Fibroblast of skin of abdomen (primary cell): ENCODE measurements around the gene BIK.
A peak's percentile ranks its signal among the peaks of the same experiment; 100 is the strongest.
"Not testable (repeated sequence)": the region's sequence is repeated elsewhere in the genome, so short reads cannot be mapped to it uniquely, and the experiment has no call there.

ENCODE experiments used
- DNase-seq: peaks from one replicate; pipeline ENCODE4 v3.0.0-alpha.2; 2013

Gene BIK

GRCh38 chr22:43104950-43105349, 5.6 kb upstream of the BIK start:
- not testable (repeated sequence) for DNase-seq

DNA sequence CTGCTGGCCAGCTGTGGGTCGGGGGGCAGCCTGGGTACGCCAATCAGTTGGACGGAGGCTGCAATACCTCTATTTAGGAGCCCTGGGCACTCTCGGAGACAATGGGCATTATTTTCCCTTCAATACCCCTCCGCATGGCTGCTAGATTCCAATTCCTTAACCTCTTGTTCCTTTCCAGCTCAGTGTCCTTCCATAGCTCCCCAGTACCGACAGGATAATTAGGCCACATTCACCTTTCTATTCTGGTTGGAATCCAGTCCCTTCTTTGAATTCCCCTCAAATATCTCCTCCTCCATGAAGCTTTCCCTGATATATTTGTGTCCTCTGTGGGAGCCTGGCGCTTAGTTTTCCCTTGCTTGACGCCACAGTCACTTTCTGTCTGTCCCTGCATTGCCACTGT, 4.2 kb upstream of the BIK start:
- DNase-seq = no peak

GRCh38 chr22:43109511-43109910, 1.0 kb upstream of the BIK start:
- no peak for DNase-seq

GRCh38 chr22:43109921-43110443, 568 bp upstream of the BIK start:
- DNase-seq = no peak

DNA sequence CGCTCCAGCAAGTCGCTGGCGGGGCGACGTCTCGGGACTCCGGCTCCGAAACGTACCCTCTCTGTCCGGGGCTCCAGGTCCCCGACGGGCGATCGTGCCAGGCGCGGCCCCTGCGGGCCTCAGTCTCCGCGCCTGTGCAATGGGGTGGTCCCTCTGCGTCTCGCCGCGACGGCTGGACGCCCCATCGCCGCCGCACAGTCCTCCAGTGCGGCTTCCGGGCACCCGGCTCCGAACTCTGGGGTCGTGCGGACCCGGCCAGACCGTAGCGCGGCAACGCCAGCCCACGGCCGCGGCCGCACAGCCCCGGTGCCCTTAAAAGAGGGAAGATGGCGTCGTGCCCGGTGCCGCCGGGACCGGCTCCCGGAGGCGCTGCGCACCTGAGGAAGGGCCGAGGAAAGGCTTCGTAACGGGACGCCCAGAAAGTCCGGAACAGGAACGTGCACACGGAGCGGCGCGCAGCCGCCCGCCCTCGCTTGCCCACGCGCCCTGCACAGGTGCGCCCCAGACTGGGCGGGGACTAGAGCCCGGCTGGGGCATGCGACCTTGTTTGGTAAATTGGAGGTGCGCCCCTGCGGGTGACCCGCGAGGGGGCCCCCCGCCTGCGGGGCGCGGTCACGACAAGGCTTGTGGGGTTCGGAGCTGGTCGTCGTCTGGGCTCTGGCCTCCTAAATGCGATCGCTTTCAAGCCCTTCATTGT, 525 bp downstream of the BIK start:
- DNase-seq = no peak

- DNase-seq = no peak
Measured at GRCh38 chr22:43113526-43114251, 3.1 kb downstream of the BIK start.

GRCh38 chr22:43114958-43115357, 4.4 kb downstream of the BIK start:
- DNase-seq = no peak

DNA sequence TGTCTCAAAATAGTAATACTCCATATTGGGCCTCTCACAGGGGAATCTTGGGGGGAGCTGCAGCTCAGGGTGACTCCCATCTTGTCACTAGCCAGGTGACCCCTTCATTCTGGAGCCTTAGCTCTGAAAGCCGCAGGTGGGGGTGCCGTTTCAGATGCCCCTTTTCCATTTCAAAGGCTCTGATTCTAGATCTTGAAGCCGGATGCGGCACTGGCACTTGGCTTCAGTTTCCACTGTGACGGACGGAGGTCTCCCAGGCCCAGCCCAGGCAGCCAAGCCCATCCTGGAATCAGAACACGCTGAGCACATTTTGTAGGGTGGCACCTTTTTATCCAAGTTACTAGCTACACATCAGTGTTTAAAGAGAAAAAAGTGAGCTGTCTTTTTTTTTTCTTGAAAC, 6.4 kb downstream of the BIK start:
- no peak for DNase-seq

DNA sequence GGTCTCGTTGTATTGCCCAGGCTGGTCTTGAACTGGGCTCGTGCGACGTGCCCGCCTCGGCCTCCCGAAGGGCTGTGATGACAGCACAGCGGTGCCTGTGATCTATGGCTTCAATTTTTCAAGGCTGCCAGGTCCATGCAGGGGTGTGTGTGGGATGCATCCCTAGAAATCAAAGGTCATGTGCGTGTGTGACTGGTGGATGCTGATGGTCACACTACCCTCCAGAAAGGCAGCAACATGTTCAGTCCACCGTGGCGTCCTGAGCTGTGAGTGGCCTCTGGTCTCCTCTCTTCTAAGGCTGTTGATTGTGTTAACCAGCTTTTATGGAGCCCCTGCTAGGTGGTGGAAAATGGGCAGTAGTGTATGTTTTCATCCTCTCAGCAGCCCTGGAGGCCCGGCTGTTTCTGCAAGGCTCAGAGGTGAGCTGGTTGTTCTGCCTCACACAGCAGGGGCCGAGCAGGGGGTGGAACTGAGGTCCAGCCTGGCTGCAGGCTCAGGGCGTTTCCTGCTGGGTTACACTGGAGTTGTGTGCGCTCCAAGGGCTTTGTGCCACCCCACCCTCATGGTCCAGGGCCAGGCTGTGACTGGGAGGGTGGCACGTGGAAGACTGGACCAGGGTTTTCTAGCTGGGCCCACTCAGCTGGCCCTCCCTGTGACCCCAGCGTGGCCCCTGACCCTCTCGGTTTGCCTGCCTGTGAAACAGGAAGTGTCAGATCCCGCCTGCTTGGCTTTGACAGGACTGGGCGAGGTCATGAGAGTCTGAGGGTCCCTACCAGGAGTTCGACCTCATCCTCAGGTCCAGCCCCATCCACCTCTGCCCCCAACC, 7.7 kb downstream of the BIK start:
- no peak for DNase-seq

GRCh38 chr22:43118953-43119458, 8.5 kb downstream of the BIK start:
- no peak for DNase-seq

DNA sequence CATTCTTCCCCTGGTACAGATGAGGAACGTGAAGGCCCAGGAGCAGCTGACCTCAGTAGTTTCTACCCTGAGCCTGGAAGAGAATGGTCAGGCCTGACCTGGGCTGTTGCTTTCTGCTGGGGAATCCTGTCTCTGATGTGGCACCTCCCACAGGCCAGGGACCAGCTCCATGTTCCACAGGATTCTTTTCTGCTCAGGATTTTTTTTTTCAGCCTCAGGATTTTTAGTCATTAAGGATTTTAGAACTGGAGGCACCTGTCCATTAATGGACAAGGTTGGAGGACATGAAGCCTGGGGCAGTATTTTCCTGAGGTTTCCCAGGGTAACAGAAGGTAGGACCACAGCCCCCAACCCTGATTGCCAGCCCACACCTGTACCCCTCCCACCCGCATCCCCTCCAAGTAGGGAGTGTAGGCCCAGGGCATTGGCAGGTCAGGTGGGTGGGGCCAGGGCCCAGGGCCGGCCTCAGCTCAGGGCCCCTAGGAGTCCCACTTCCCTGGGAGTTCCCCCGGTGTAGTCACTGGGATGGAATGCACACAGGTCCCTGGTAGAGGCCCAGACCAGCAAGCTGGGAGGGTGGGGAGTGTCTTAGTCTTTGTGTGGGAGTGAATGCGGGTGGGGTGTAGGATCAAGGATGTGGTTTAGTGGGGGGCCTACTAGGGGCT, 16.1 kb downstream of the BIK start:
- peak; percentile 78 for DNase-seq

- no peak for DNase-seq
Measured at GRCh38 chr22:43127166-43127908, 16.8 kb downstream of the BIK start.

DNA sequence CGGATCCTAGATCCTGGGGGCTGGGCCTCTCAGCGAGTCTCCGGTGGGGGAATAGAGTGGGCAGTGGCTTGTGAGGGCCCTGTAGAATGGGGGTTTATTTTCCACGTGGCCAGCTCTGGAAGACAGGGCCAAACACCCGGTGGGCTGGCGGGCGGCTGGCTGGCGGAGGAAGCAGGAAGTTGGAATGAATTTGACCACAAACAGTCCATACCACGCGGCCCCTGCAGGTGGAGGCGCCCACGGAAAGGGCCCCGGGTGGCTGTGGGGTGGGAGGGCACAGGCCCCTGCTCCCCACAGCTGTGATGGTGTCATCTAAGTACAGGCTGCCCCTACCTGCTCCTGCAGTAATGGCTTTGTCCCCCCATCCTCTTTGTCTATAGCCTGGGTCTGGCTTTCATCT, 17.6 kb downstream of the BIK start:
- DNase-seq = no peak

GRCh38 chr22:43128928-43129424, 18.4 kb downstream of the BIK start:
- DNase-seq = no peak

DNA sequence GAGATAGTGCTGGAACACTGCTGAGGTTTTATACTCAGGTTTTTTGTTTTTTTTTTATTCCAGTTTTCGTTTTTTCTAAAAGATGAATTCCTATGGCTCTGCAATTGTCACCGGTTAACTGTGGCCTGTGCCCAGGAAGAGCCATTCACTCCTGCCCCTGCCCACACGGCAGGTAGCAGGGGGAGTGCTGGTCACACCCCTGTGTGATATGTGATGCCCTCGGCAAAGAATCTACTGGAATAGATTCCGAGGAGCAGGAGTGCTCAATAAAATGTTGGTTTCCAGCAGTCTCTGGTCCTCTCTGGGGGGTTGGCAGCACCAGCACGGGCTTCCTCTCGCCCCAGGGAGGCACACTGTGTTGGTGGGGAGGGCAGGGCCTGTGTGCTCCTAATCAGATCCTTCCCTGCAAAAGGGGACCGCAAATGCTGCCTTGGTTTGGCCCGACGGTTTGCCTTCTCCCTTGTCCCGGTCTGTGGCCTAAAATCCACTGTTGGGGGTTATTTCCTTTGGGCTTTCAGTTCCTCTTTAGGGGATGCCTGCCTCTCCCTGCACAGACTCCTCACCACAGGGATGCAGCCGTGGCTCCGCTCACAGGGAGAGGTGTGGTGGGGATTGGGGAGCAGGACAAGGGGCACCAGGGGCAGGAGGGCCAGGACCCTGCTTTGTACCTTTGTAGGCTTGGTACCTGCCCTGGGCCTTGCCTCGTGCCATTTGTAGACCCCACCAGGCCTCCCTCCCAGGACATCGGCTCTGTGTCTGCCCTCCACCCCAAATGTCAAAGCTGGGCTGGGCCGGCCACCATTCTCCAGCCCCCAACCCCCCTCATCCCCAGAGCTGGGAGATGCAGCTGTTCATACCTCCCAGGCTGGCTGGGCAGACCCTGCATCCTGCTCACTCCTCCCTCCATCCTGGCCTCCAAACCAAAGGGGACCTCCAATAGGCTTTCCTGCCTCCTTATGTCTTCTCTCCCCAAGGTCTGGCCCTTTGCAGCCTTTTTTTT, 19.2 kb downstream of the BIK start:
- no peak for DNase-seq

DNA sequence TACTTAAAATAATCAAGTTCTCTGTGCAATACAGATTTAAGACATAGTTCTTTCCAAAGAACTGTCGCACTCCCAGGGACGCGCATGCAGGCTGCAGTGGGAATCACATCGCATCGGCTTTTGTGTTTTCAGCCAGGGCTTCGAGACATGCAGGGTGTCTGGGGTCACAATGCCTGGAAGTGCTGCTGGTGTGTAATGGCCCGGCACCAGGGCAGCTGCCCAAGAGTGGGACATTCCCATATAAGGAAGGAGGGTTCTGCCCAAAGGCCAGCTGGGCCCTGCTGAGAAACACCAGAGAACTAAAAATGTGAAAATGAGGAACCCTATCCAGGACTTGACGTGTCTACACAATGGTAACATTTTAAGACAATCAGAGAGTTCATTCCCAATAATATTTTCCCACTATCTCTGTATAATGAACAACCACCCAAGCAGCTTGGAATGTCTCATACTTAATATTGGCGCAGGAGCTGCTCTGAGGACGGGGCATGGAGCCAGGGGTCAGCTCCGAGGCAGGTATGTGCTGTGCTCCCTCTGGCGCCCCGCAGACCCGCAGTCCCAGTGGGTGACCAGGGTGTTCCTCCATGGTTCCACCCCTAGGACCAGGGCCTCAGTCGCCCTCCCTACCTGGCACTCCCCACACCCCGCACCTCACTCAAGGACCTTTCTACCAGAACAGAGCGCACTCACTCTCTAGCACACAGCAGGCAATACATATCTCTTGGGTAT, 21.4 kb downstream of the BIK start:
- DNase-seq = no peak

DNA sequence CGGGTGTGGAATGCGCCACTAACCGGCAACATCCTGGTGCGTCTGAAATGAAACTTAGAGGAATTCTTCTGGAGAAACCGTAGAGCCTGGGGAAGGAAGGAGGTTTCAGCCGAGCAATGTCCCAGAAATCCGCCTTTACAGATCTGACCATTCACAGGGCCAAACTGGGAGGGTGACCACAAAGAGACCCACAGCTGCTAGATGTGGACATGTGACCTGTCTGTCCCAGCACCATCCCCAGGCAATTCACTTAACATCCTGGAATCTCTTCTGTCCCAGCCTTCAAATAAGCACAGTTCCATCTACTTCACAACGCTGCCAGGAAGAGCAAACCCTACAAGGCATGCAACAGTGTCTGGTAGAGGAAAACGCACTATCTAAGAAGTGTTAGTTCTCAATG, 22.9 kb downstream of the BIK start:
- DNase-seq = no peak

GRCh38 chr22:43134553-43134952, 24.0 kb downstream of the BIK start:
- DNase-seq = no peak

- DNase-seq = no peak
Measured at GRCh38 chr22:43135565-43135964, 25.0 kb downstream of the BIK start.

DNA sequence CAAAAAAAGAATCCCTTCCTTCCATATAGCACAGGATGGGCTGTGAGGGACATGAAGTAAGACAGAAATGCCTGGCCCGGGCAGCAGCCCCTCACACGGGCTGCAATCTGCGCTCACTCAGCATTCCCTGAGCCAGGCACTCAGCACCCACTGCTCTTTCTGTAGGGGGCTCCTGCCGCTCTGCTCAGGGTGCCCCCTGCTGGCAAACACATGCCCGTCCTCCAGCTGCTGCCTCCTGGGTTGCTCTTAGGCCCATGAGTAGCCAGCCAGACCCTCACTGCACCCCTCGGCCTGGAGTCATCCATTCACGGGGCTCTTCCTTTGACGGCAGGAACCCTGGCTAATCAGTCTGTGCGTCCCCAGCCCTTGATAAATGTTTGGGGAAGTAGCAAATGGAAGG, 25.7 kb downstream of the BIK start:
- peak; percentile 17 for DNase-seq
